SKM-1 (cell line): ENCODE results near the gene RIF1.

Source experiments
- DNase-seq: peaks from one replicate; lab custom pipeline; 2025; ENCODE audit not compliant: unreplicated experiment; lab: John Stamatoyannopoulos, UW

The RIF1 gene, protein sequence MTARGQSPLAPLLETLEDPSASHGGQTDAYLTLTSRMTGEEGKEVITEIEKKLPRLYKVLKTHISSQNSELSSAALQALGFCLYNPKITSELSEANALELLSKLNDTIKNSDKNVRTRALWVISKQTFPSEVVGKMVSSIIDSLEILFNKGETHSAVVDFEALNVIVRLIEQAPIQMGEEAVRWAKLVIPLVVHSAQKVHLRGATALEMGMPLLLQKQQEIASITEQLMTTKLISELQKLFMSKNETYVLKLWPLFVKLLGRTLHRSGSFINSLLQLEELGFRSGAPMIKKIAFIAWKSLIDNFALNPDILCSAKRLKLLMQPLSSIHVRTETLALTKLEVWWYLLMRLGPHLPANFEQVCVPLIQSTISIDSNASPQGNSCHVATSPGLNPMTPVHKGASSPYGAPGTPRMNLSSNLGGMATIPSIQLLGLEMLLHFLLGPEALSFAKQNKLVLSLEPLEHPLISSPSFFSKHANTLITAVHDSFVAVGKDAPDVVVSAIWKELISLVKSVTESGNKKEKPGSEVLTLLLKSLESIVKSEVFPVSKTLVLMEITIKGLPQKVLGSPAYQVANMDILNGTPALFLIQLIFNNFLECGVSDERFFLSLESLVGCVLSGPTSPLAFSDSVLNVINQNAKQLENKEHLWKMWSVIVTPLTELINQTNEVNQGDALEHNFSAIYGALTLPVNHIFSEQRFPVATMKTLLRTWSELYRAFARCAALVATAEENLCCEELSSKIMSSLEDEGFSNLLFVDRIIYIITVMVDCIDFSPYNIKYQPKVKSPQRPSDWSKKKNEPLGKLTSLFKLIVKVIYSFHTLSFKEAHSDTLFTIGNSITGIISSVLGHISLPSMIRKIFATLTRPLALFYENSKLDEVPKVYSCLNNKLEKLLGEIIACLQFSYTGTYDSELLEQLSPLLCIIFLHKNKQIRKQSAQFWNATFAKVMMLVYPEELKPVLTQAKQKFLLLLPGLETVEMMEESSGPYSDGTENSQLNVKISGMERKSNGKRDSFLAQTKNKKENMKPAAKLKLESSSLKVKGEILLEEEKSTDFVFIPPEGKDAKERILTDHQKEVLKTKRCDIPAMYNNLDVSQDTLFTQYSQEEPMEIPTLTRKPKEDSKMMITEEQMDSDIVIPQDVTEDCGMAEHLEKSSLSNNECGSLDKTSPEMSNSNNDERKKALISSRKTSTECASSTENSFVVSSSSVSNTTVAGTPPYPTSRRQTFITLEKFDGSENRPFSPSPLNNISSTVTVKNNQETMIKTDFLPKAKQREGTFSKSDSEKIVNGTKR (N-terminal part only)

DNA sequence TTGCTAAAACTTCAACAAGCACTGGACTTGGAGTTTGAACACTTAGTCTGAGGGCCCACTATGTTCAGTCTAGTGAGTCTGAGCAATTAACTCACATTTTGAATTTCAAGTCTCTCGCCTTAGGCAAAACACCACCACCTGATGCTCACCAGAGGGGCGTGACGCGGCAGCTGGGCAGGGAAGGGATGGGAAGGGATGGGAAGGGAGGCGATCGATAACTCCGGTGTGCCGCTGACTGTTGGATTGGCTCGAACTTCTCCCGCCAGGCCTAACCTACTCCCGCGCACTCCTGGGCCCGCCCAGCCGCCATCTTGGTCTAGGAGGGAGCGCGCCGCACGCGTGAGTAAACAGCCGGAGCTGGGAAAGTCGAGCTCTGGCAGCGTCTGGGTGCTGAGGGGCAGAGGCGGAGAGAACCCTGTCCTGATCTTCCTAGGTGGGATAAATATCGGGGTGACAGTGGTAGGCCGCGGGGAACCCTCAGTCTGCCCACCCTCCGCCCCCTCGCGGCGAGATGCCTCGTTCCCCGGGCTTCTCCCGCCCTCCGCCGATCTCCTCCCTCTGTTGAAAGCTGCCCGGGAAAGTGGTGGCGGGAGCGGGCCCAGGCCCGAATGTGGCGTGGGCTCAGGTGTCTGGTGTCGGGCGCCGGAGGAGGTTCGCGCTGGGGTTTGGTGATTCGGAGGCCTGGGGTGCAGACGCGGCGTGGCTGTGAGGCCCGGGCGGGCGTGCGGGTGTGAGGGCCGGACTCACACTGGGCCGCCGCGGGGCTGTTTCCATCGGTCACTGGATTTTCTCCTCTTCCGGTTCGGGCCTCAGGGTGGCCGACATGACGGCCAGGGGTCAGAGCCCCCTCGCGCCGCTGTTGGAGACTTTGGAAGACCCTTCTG, at the start of gene RIF1:
Gene RIF1, plus strand, starts transcription at position 302 of the 884 bp plus-strand sequence. Its CDS starts 522 bp downstream, at position 824.
- peak; percentile 90 for DNase-seq

DNA sequence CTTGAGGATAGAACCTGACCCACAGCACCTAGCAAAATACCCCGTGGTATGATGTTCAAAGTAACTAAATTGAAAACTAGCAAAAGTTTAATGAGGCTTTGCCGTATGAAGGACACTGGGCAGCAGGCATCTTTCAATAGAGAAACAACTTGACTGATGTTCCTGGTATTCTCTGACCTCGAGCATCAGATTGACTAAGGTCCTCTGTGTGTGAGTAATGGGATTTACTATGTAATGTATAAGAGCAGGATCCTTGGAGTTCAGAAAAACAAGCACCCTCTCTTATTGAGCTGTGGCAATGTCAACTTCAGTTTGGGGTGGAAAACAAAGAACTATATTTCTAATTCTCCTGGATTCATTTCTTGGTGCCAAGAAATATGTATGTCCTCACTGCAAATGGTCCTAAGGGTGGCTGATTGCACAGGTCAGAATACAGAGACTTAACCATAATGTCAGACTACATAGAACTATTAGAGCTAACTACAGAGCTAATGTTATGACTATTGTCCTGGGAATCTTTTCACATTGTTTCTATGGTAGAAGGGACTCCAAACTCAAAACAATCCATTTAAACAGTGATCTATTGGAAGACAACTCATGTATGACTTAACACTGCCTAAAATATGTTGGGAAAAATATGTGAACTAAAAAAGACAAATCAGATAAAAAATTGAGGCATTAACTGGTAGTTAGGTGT, 47.9 kb upstream of the RIF1 start:
- DNase-seq = no peak

DNA sequence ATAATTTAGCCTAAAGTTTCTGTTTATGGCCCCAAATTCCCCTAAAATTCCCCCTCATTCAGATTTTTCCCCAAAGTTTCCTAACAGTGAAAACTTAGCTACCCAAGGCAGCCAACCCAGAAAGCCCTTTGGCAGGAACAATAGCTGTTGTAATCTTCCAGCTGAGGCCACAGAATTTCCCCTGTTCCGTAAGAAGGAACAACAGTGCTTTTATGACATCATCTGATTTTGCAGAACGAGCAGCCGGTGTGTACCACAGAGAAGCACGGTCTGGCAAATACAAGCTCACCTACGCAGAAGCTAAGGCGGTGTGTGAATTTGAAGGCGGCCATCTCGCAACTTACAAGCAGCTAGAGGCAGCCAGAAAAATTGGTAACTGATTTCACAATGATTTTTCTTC, 46.0 kb upstream of the RIF1 start:
- DNase-seq = peak; percentile 42

DNA sequence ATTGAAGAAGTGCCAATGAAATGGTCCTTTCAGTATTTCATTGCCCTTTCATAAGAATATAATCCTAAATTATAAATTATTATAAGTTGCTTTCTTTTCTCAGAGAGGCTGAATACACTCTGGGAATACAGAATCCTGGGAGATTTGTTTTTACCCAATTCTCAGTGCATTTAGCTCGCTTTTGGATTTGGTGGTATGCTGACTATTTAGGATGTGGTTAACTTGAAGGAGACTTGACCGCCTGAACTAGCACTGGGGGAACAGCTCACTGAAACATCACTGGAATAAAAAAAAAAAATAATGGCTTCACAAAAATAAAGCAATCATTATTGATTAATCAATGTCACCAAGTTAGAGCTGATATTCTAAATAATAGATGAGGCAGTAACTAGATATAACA, 42.1 kb upstream of the RIF1 start:
- DNase-seq = no peak

DNA sequence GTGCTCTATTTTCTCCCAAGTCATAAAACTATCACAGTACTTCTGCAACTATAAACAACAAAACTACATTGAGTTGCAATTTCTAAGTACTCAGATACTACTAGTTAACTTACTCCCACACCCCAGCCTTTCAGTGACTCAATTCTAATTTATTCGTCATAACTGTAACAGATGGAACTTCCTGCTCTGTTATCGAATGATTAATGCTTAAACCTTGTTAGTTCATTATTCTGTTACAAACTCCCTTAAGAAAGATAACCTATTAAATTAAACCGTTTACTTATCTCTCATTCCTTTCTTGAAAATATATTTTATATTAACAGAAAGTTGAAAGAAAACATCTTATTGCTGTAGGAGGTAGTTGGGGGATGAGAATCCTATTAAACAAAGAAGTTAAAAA, 35.3 kb upstream of the RIF1 start:
- no peak for DNase-seq

DNA sequence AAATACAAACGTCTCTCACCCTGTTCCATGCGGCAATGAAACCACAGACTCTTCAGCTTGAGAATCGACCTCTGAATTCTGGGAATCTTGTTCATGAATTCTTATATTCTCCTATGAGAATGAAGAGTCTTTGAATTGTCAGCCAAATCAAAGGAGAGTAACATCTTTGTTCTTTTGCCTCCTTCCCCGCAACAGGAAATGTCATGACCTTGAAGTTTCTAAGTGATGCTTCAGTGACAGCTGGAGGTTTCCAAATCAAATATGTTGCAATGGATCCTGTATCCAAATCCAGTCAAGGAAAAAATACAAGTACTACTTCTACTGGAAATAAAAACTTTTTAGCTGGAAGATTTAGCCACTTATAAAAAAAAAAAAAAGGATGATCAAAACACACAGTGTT, 30.5 kb upstream of the RIF1 start:
- no peak for DNase-seq

DNA sequence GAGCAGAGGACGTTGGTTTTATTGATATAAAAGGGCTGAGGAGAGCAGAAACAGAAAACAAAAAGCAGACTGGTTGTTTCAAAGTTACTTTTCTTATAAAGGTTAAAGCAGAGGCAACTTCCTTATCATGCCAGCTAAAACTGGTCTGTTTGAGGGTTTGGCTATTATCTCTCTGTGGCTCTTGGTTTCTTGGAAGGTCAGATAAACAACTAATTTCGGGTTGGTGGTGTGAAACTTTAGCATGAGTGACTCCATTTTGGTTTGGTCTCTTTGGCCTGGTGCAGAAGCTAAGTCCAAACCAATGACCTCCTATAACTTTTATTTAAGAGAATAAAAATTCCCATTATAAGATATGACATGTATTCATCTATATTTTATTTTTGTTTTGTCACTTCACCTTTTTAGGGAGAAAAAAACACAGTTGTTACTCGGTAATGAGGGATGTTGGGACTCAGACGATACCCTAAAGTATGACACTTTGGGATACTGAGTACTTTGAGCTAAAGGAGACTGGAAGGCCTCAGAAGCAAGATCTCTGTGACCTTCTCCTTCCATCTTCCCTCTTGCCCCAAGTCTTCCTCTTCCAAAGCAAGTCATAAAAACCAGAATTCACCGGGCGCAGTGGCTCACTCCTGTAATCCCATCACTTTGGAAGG, 29.0 kb upstream of the RIF1 start:
- no peak for DNase-seq

DNA sequence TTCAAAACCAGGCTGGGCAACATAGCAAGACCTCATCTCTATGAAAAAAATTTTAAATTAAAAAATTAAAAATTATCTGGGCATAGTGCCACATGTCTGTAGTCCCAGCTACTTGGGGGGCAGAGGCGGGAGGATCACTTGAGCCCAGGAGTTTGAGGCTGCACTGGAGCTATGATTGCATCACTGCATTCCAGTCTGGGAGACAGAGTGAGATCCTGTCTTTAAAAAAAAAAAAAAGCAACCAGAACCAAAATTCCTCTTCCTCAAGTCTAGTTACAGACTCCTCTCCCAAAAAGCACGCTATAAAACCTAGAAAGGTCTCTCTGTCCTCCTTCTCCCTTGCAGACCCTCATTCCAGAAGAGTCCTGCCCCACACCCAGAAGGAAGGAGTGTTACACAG, 28.4 kb upstream of the RIF1 start:
- DNase-seq = no peak

DNA sequence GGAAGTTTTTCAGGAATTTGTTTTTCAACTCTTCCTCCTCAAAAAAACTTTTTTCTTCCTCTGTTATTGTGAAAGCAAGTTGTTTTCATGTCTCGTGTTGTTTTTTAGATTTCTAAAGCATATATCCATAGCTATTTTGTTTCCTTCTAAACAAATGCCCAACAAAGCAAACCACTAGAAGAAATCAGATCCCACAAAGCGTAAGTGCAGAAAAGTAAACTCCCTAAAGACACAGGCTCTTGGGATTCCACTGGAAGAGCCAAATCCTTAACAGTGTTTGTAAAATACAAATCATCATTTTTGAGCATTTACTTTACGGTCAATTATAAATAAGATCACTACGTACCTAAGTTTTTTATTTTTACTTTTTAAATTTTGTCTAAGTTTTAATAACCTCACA, 21.7 kb upstream of the RIF1 start:
- DNase-seq = no peak

DNA sequence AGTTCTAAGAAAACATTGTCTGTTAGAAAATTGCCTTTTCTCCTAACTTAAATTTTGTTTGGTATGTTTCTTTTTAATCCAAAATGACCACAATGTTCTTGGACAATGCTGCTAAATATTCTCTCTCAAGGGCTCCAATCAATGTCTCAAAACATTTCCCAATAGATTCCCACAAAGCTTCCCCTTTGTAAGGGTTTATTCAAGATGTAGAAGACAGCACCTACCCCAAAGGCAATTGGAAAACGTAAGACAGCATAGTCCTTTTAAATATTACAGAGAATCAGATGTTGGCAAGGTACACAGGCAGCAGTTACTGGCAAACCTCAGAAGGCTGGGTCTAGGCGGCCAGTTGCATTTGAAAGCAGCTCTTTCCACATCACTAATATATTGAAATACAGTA, 18.3 kb upstream of the RIF1 start:
- DNase-seq = no peak

DNA sequence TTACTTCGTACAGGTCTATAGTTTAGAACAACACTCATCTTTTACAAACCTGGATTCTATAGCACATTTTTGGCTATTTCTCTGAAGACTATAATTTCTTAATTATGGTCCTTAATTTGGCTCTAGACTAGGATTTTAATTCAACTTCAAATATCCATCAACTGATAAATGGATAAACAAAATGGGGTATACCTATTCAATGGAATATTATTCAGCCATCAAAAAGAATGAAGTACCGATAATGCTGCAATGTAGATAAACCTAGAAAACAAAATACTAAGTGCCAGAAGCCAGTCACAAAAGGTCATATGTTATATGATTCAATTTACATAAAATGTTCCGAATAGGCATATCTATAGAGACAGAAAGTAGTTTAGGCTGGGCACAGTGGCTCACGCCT, 15.2 kb upstream of the RIF1 start:
- no peak for DNase-seq

DNA sequence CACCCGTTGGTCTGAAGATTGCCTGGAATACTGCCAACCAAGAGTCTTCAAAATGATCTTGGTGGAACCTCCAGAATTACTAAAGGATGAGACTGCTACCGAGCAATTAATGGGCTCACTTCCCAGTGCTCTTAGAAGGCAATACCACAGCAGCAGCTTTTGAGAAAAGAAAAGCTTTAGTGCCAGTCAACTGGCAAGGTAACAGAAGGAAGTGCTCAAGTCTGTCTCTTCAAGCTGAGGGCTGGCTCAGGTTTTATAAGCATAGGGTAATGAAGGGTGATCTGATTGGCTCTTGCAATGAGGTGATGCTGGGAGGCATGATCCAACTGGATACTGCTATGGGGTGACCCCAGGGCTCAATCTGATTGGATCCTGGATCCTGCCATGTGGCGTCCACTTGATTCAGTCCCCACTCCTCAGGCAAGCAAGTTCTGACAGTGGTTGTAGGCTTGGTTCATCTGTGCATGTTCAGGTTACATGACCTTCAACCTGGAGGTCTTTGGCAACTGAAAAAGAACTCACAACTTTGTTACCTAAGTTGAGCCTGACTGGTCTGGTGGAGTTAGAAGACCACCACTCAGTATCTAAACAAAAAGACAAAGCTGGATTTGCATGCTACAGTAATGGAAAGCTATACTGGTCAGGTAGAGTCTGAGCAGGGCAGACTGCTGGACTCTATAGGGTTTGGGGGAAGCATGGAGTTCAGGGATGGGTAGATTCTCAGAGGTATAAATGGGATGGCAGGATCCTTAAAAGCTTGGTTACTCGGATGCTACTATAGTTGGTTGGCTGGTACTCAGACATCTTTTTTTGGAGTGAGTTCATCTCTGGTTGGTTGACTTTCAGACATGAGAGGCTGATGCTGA, 14.0 kb upstream of the RIF1 start:
- DNase-seq = no peak

DNA sequence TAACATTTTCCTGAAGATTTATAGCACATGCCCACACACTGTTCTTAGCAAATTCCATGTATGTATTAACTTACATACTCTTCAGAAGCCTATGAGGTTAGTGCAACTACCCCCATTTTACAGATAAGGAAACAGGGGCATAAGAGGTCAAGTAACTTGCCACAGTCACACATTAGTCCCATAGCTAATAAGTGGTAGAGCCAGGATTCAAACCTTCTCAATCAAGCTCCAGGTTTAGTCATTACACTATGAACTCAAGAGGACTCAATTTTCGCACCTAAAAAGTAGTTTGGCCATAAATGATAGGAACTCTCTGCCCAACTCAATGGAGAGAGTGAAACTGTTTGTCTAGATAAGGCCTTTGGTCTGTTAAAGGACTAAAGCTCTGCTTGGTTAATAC, 9.7 kb upstream of the RIF1 start:
- no peak for DNase-seq

DNA sequence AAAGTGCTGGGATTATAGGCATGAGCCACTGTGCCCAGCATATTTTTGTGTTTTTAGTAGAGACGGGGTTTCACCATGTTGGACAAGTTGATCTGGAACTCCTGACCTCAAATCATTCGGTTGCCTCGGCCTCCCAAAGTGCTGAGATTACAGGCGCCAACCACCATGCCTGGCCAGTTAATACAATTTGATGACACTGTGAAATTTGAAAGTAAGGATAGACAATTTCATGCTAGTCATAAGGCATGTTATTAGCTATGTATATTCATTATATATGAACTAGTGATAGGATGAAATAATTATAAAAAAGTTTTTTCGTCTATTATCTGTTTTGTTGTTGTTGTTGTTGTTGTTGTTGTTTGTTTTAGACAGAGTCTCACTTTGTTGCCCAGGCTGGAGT, 8.6 kb upstream of the RIF1 start:
- no peak for DNase-seq

DNA sequence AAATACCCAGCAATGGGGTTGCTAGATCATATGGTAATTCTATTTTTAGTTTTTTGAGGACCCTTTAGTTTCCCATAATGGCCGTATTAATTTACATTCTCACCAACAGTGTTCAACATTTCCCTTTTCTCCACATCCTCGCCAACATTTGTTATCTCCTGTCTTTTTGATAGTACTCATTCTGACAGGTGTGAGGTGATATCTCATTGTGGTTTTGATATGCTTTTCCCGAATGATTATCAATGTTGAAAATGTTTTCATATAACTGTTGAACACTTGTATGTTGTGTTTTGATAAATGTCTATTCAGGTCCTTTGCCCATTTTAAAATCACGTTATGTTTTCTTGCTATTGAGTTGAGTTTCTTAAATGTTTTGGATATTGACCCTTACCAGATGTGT, 5.8 kb upstream of the RIF1 start:
- DNase-seq = no peak

DNA sequence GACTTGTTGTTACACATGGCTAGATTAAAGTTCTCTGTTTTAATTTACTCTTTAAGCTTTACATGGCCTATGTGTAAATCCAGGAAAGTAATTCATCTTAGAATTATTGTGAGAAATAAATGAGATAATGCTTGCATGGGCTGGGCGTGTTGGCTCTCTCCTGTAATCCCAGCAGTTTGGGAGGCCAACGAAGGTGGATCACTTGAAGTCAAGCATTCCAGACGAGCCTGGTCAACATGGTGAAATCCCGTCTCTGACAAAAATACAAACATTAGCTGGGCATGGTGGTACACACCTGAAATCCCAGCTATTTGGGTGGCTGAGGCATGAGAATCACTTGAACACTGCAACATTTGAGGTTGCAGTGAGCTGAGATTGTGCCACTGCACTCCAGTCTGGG, 4.3 kb upstream of the RIF1 start:
- no peak for DNase-seq

DNA sequence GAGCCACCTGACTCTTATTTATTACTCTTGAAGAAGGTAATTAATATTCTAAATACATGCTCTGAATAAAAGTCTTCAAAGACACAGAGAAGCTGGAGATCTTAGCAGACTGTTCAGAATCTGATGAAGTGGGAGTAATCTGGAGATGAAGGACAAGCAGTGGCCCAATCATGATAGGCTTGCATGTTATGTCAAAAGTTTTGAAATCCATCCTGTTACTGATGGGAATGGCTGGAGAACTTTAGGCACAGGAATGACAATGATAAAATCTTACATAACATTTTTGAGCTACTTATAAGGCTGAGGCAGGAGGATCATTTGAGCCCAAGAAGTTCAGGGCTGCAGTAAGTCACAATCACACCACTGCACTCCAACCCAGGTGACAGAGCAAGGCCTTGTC, 2.4 kb upstream of the RIF1 start:
- DNase-seq = no peak
